ENCODE measurements around the gene ZNF28.
A peak's percentile ranks its signal among the peaks of the same experiment; 100 is the strongest.
"Not testable (repeated sequence)": the region's sequence is repeated elsewhere in the genome, so short reads cannot be mapped to it uniquely, and the experiment has no call there.

Gene ZNF28
- total RNA-seq, result 11.2 to 53.0 (median 24.0) reads per million in 17 experiments

DNA sequence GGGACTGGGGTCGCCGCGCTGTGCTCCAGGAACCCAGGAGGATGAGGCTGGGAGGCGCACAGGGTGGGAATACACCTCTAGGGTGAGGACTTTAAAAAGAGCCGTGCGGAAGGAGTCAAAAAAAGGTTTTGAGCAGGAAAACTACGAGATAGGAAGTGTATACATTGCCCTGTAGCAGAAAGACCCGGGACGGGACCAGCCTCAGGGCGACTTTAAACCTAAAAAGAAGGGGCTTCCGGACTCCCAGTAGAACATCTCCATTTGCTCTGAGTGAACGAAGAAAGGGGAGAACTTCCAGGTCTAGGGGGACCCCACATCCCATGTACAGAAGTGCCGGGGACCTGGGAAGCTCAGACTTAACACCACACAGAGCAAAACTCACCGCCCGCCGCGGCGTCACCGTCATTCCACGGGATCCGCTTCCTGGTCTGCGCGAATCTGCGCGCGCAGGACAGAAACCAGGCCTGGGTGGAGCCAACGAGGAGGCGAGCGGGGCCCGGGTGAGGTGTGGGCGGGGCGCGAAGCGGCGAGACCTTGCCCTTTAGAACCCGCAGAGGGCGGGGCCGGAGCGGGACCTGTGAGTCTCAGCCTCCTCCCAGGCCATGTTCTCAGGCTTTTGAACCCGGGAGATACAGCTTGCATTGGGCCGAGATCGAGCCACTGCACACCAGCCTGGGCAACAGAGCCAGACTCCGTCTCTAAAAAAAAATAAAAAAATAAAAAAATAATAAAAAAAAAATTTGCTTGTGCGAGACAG is at the start of gene ZNF28:
Gene ZNF28, minus strand, starts transcription at position 430 of the 757 bp plus-strand sequence. CDS start 3,675 bp downstream, outside the sequence.
- peak; percentile 35 to 71 (median 50) for DNase-seq

DNA sequence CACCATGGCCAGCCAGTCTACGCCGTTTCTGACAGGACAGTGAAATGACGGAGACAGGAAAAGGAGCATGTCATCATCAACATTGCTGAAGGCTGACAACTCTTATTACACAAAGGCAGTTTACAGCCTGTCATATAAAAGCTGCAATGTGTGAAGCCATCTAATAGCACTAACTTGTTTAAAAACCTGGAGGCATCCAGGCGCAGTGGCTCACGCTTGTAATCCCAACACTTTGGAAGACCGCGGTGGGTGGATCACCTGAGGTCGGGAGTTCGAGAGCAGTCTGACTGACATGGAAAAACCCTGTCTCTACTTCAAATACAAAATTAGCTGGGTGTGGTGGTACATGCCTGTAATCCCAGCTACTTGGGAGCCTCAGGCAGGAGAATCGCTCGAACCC is 46.6 kb upstream of the ZNF28 start:
- not testable (repeated sequence) for DNase-seq

DNA sequence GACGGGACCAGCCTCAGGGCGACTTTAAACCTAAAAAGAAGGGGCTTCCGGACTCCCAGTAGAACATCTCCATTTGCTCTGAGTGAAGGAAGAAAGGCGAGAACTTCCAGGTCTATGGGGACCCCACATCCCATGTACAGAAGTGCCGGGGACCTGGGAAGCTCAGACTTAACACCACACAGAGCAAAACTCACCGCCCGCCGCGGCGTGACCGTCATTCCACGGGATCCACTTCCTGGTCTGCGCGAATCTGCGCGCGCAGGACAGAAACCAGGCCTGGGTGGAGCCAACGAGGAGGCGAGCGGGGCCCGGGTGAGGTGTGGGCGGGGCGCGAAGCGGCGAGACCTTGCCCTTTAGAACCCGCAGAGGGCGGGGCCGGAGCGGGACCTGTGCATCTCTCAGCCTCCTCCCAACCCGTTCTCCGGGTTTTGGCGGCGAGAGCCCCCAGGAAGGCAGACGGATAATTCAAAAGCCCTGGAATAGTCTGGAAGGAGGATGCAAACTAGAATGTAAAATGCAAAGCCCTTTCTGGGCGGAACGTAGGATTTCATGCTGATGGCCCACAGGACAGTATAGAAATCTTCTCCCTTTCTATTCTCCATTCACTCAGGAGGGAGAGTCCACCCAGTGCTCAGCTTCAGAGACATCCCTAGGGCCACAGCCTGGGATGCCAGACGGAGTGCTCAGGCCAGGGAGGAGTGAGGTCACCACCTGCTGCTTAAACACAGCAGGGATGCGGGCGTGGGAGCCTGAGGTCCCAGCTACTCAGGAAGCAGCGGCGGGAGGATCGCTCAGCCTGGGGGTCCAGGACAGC is 36.2 kb upstream of the ZNF28 start, which contains the start of gene ZNF468:
Gene ZNF468, minus strand, starts transcription at position 242 of the 814 bp plus-strand sequence. CDS start 3,347 bp downstream, outside the sequence.
- DNase-seq, result peak; percentile 74 to 89 (median 82)

DNA sequence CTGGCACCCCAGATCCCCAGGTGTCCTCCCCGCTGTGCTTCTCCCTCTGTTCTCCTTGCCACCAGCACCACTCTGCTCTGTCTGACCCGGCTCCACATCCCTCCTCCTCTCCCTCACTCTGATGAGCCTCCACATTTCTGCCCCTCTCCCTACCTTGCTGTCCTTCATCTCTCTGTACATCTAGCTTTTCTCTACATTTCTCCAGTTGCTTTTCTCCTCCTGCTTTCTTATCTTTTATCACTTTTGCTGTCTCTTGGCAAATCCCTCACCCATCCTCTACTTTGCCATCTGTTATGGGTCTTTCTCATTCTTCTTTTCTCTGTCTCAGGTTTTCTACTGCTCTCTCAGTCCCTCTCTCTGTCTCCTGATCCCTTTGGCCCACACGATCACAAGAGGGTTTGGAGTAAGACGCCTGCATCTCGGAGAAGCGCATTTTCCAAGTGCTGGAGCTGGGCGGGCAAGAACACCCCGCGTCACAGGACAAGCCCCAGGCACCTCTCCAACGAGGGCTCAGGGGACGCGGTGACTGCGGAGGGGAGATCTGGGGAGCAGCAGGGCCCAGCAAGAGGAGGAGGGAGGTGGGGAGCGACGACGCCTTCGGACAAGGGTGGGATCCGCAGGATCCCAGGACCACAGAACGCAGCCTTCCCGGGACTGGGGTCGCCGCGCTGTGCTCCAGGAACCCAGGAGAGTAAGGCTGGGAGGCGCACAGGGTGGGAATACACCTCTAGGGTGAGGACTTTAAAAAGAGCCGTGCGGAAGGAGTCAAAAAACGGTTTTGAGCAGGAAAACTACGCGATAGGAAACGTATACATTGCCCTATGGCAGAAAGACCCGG is 35.3 kb upstream of the ZNF28 start:
- DNase-seq, result peak in 3 of 4 experiments; percentile 3 to 13 (median 7)

DNA sequence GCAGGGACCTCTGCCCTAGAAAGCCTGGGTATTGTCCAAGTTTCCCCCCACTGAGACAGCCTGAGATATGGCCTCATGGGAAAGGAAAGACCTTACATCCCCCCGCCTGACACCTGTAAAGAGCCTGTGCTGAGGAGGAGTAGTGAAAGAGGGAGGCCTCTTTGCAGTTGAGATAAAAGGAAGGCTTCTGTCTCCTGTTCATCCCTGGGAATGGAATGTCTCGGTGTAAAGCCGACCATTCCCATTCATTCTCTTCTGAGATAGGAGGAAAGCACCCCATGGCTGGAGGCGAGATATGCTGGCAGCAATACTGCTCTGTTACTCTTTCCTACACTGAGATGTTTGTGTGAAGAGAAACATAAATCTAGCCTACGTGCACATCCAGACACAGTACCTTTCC is 25.9 kb upstream of the ZNF28 start:
- not testable (repeated sequence) for DNase-seq

DNA sequence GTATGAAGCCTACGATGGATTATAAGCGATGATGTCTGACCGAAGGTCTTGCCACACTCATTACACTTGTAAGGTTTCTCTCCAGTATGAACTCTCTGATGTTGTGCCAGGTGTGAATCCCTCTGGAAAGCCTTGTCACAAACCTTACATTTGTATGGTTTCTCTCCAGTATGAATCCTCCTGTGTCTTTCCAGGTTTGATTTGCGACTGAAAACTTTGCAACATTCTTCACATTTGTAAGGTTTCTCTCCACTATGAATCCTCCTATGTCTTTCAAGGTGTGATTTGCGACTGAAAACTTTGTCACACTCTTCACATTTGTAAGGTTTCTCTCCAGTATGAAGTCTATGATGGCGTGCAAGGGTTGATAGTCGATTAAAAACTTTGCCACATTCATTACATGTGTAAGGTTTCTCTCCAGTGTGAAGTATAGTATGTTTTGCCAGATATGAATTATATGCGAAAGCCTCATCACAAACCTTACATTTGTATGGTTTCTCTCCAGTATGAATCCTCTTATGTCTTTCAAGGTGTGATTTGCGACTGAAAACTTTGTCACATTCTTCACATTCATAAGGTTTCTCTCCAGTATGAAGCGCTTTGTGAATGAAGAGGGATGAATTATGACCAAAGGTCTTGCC is 19.5 kb upstream of the ZNF28 start:
- not testable (repeated sequence) for DNase-seq

DNA sequence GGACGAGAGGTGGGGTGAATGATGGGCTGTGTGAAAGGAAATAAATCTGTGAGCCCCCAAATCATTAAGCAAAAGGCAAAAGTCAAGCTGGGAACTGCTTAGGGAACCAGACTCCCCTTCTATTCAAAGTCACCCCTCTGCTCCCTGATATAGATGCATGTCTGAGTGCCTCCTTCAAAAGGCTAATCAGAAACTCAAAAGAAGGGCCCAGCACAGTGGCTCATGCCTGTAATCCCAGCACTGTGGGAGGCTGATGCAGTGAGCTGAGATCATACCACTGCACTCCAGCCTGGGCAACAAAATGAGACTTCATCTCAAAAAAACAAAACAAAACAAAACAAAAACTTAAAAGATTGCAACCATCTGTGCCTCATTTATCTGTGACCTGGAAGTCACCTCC is 12.9 kb upstream of the ZNF28 start:
- not testable (repeated sequence) for DNase-seq

DNA sequence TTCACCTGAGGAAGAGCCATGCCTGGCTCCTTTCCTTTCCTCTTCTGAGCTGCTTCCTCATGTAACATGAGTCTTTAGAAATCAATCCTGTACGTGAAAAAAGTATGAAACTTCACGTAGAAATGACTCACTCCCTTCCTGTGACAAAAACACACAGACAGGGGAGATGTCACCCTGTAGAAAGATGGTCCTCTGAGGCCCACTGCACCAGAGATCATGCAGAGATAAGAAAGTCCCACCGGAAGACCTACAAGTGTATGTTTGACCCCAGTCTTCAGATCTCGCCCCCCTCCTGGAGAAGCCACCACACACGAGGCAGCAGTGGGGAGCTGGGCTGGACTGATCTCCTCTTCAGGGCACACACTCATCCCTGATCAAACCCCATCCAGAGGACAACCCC is 12.1 kb upstream of the ZNF28 start:
- DNase-seq, result not testable (repeated sequence)

DNA sequence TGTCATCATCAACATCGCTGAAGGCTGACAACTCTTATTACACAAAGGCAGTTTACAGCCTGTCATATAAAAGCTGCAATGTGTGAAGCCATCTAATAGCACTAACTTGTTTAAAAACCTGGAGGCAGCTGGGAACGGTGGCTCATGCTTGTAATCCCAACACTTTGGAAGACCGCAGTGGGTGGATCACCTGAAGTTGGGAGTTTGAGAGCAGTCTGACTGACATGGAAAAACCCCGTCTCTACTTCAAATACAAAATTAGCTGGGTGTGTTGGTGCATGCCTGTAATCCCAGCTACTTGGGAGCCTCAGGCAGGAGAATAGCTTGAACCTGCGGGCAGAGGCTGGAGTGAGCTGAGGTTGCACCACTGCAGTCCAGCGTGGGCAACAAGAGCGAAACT is 8.4 kb upstream of the ZNF28 start:
- DNase-seq, result not testable (repeated sequence)

DNA sequence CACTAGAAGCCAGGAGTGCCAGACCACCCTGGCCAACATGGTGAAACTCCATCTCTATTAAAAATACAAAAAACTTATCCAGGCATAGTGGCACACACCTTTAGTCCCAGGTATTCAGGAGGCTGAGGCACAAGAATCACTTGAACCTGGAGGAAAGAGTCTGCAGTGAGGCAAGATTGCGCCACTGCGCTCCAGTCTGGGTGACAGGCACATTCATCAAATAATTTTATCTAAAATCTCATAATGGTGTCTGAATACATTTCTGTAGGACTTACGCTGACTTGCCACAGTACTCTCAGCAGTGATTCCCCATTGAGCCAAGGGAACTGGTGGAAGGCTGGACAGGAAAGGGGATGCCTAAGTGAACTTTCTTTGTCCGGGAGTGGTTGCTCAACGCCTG is 4.3 kb upstream of the ZNF28 start:
- DNase-seq, result no peak

DNA sequence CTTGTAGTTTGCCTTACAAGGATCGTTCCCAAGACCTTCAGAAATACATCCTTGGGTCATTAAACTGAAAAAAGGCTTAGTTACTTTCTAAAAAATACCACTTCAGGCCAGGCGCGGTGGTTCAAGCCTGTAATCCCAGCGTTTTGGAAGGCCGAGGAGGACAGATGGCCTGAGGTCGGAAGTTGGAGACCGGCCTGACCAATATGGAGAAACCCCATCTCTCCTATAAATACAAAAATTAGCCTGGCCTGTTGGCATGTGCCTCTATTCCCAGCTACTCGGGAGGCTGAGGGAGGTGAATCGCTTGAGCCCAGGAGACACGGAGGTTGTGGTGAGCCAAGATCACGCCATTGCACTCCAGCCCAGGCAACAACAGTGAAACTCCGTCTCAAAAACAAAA is 2.2 kb upstream of the ZNF28 start:
- DNase-seq, result no peak

DNA sequence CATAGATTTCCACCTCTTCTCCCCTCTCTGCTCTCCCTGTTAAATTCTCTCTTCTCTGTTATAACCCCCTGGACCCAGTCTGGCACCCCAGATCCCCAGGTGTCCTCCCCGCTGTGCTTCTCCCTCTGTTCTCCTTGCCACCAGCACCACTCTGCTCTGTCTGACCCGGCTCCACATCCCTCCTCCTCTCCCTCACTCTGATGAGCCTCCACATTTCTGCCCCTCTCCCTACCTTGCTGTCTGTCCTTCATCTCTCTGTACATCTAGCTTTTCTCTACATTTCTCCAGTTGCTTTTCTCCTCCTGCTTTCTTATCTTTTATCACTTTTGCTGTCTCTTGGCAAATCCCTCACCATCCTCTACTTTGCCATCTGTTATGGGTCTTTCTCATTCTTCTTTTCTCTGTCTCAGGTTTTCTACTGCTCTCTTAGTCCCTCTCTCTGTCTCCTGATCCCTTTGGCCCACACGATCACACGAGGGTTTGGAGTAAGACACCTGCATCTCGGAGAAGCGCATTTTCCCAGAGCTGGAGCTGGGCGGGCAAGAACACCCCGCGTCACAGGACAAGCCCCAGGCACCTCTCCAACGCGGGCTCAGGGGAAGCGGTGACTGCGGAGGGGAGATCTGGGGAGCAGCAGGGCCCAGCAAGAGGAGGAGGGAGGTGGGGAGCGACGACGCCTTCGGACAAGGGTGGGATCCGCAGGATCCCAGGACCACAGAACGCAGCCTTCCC is 795 bp downstream of the ZNF28 start:
- DNase-seq, result peak; percentile 6 to 51 (median 36)

DNA sequence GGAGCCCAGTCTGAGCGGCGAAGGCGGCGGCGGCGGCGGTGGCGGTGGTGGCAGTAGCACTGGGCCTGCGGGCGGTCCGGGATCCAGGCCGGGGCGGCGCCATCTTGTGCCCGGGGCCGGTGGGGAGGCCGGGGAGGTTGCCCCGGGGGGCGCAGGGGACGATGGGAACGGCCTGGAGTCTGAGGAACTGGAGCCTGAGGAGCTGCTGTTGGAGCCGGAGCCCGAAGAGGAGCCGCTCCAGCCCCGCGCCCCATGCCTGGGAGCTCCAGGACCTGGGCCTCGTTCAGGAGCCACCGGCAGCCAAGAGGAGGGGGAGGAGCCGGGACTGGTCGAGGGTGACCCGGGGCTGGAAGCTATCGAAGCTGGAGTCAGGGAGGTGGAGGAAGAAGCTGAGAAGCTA is 11.6 kb downstream of the ZNF28 start:
- DNase-seq, result no peak

DNA sequence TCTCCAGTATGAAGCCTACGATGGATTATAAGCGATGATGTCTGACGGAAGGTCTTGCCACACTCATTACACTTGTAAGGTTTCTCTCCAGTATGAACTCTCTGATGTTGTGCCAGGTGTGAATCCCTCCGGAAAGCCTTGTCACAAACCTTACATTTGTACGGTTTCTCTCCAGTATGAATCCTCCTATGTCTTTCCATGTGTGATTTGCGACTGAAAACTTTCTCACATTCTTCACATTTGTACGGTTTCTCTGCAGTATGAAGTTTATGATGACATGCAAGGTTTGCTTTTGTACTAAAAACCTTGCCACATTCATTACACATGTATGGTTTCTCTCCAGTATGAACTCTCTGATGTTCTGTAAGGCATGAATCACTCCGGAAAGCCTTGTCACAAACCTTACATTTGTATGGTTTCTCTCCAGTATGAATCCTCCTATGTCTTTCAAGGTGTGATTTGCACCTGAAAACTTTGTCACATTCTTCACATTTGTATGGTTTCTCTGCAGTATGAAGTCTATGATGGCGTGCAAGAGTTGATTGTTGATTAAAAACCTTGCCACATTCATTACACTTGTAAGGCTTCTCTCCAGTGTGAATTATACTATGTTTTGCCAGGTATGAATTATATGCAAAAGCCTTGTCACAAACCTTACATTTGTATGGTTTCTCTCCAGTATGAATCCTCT is 21.3 kb downstream of the ZNF28 start:
- not testable (repeated sequence) for DNase-seq

DNA sequence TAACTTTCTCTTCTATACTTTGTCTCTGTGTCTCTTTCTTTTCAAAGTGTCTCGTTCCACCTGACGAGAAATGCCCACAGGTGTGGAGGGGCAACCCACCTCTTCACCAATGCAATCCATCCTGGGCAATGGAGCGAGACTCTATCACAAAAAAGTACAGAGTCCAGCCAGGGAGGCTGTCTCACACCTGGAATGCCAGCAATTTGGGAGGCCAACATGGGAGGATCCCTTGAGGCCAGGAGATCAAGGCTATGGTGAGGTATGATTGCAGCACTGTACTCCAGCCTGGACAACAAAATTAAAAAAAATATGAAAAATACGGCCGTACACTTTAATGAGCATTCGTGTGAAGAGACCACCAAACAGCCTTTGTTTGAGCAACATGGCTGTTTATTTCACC is 32.0 kb downstream of the ZNF28 start:
- DNase-seq, result no peak

DNA sequence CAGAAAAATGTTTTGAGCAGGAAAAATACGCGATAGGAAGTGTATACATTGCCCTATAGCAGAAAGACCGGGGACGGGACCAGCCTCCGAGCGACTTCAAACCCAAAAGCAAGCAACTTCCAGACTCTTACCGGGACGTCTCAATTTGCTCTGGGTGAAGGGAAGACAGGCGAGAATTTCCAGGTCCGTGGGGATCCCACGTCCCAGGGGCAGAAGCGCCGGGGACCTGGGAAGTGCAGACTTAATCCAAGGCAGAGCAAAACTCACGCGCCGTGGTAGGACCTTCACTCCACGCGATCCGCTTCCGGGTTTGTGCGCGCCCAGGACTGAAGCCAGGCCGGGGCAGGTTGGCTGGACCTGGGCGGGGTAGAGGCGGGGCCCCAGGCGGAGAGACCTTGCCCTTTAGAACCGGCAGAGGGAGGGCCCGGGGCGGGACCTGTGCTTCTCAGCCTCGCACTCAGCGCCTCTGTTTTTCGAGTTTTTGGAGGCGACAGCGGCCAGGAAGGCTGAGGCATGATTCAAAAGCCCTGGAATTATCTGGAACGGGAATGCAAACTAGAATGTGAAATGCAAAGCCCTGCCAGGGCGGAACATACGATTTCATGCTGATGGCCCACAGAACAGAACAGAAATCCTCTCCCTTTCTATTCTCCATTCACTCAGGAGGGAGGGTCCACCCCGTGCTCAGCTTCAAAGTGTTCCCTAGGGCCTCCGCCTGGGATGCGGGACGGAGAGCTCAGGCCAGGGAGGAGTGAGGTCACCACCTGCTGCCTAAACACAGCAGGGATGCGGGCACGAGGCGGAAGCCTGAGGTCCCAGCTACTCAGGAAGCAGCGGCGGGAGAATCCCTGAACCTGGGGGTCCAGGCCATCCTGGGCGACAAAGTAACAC is 34.7 kb downstream of the ZNF28 start, which contains the start of gene ZNF600:
Gene ZNF600, minus strand, starts transcription at position 328 of the 891 bp plus-strand sequence. CDS start 7,903 bp downstream, outside the sequence.
- peak; percentile 81 to 96 (median 84) for DNase-seq

DNA sequence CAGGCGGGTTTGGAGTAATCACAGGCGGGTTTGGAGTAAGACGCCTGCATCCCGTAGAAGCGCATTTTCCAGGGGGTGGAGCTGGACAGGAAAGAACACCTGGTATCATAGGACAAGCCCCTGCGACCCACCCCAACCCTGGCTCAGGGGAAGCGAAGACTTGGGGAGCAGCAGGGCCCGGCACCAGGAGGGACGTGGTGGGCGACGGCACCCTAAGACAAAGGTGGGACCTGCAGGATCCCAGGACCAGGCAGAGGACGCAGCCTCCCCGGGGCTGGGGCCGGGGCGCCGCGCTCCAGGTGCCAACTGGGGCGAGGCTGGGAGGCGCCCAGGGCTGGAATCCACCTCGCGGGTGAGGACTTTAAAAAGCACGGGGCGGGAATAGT is 35.4 kb downstream of the ZNF28 start:
- DNase-seq, result no peak

DNA sequence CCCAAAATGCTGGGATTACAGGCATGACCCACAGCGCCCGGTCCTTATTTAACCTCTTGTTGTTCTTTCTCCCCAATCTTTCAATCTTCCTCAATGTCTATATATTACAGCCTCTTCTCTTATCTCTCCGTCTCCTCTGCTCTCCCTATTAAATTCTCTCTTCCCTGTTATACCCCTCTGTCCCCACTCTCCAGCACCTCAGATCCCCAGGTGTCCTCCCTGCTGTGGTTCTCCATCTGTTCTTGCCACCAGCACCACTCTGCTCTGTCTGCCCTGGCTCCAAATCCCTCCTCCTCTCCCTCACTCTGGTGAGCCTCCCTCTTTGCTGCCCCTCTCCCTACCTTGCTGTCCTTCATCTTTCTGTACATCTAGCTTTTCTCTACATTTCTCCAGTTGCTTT is 35.9 kb downstream of the ZNF28 start:
- no peak for DNase-seq

DNA sequence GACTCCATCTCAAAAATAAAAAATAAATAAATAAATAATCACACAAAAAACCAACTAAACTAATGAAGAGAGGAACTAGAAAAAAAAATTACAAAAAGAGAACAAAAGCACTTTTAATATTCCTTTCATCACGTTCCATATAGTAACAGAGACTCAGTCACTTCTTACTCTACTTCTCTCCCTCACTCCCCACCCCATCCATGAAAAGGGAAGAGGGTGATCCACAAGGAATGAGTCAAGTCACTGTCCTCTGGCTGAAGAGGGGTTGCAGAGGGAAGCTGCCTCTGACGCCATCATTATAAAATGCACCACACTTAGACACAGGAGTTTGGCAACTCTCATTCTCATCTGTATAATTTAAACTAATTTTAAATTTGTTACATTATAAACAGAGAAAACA is 38.6 kb downstream of the ZNF28 start:
- DNase-seq, result not testable (repeated sequence)

Measured in suppressor macrophage (primary cell).